Fibroblast of the aortic adventitia (primary cell): ENCODE results near the gene MAST3. TPM values are rescaled to one million over a fixed set of nuclear protein-coding genes. Genes with fewer than 3 reads are reported as not detected.

Experiments used
- DNase-seq: peaks from one replicate; pipeline ENCODE4 v3.0.0-alpha.2; 2010; ENCODE audit warnings: low read depth
- H3K4me3 ChIP-seq: 2 replicates; pipeline ENCODE4 v1.5.1; 2011; ENCODE audit warnings: low read depth, mild to moderate bottlenecking, control low read depth, low read length, moderate library complexity
- total RNA-seq: library from RNA; depleted of rRNA; stranded (reverse); fragments of >200 nt; gene quantifications from 2 replicates; pipeline ENCODE4 v1.2.3, GENCODE V29; 2012; ENCODE audit warnings: low replicate concordance
- TF ChIP-seq, protein P1 (sequence below): IDR thresholded peaks from 2 replicates; pipeline ENCODE4 v1.5.1; 2011; ENCODE audit warnings: mild to moderate bottlenecking, low read length, control low read depth, inconsistent platforms; ENCODE audit not compliant: insufficient read depth

MAST3 gene
- total RNA-seq, 1 donor, result 3.1 TPM

GRCh38 chr19:18192673-18193387 lies 95.3 kb downstream of the MAST3 start, which contains the start of gene MPV17L2:
MPV17L2 (plus strand) TSS chr19:18193218; CDS start chr19:18193282, 64 bp downstream.
- peak; percentile 100 for DNase-seq
- peak within 1 kb of the TSS; percentile 89 for H3K4me3 ChIP-seq
- TF ChIP-seq, protein P1, sequence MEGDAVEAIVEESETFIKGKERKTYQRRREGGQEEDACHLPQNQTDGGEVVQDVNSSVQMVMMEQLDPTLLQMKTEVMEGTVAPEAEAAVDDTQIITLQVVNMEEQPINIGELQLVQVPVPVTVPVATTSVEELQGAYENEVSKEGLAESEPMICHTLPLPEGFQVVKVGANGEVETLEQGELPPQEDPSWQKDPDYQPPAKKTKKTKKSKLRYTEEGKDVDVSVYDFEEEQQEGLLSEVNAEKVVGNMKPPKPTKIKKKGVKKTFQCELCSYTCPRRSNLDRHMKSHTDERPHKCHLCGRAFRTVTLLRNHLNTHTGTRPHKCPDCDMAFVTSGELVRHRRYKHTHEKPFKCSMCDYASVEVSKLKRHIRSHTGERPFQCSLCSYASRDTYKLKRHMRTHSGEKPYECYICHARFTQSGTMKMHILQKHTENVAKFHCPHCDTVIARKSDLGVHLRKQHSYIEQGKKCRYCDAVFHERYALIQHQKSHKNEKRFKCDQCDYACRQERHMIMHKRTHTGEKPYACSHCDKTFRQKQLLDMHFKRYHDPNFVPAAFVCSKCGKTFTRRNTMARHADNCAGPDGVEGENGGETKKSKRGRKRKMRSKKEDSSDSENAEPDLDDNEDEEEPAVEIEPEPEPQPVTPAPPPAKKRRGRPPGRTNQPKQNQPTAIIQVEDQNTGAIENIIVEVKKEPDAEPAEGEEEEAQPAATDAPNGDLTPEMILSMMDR, result no peak

DNA sequence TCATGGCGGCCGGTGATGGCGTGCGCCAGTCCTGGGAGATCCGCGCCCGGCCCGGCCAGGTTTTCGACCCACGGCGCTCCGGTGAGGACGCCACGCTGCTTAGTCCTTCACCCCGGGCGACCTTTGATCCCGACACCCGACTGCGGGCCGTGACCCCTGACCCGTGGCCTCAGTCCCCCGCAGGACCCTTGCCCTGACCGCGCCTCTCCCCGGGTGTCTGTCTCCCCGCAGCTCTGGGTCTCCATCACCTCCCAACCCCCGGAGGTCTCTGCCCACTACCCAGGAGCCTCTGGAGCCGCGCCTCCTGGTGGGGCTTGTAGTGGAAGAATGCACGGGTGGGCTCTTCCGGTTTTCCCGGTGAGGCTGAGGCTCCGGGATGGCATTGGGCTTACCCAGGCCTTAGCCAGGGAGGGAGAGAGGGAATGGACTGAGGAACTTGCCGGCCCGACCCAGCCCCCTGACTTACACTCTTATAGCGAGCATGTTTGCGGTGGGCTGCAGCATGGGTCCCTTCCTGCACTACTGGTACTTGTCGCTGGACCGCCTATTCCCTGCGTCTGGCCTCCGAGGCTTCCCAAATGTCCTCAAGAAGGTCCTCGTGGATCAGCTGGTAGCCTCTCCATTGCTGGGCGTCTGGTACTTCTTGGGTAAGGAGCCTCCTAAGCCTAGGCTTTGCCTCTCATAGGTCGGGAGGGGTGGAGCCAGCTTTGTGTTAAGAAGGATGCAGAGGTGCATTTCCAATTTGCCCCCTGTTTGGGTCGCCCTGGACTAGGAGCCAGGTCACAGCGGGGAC lies 96.0 kb downstream of the MAST3 start:
- TF ChIP-seq, protein P1, result no peak
- H3K4me3 ChIP-seq, result peak overlapping the region; percentile 89
- no peak for DNase-seq

DNA sequence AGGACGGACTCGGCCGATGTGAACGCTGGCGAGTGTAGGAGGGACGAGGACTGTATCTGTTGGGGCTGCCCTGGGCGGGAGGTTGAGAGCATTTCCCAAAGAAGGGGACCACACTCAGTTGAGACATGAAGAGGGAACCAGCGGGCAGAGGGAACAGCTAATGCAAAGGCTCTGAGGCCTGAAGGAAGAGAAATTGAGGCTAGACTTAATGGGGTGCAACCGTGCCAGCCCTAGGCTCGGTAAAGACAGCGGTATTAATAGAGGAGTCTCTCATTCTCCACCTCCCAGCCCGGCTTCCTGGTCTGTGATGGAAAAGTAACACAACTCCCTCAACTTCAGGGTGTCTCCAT lies 96.6 kb downstream of the MAST3 start:
- H3K4me3 ChIP-seq, result peak overlapping the region; percentile 89
- TF ChIP-seq, protein P1, result no peak
- DNase-seq, result no peak

- TF ChIP-seq, protein P1, result no peak
- H3K4me3 ChIP-seq, result peak overlapping the region; percentile 89
- DNase-seq, result peak; percentile 82
These were observed 97.1 kb downstream of the MAST3 start for GRCh38 chr19:18194554-18195238.

DNA sequence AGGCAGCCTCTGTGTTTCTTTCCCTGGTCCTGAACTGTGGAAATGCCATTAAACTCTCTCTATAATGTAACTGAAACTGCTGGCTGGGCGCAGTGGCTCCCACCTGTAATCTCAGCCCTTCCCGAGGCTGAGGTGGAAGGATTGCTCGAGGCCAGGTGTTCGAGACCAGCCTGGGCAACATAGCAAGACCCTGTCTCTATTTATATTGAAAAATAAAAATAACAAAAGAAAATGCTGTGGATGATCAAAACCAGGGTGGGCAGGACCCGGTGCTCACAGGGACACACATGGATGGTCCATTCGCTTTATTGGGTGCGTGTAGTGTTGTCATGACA lies 98.9 kb downstream of the MAST3 start:
- TF ChIP-seq, protein P1, result no peak
- DNase-seq, result no peak
- no peak overlapping the region for H3K4me3 ChIP-seq

DNA sequence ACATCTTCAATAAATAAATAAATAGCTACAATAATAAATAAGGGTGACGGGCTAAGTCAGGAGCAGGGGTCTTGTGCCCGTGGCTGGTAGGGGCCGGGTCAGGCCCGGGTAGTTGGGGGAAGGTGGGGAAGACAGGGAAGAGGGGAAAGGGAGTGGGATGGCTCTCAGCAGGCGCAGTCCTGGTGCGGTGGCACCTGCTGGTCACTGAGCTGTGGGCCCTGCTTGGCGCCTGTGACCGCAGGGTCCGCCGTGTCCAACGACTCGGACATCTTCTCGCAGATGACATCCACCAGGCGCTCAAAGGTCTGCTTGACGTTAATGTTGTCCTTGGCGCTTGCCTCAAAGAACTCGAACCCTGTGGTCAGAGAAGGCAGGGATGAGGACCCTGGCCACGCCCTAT lies 99.7 kb downstream of the MAST3 start:
- no peak overlapping the region for H3K4me3 ChIP-seq
- DNase-seq, result no peak
- TF ChIP-seq, protein P1, result no peak
